ENCODE results near the gene ZNF618. TPM values are rescaled to one million over a fixed set of nuclear protein-coding genes. Genes with fewer than 3 reads are reported as not detected.

ZNF618 gene
- total RNA-seq, 2 experiments from 2014 or later: 0.12 to 0.33 TPM

DNA sequence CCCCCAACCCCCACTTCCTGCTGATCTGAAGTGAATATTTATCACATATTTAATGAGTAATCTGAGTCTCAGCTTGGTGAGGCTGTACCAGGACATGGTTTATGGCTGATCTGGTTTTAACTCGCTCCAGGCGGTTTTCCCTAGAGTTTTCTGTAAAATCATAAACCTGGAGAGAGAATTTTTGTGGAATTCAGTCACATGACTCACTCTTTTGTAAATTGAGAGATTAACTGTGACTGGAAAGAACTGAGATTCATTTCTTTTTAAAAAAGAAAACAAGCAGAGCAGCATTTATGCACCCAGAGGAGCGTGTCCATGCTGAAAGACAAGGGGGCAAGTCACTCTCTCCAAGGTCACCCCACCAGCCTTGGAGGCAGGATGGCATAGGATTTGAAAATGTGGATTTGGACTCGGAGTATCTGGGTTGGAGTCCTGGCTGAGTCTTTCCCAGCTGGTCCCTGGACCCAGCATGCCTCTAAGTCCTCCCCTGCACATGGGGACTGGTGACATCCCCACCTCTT, 81.8 kb downstream of the ZNF618 start:
- Mint-ChIP-seq H3K36me3 (no peaks in the 10 kb centered on the region), H3K4me3 (no peak overlapping the region), H3K27ac (no peak overlapping the region), H3K4me1 (ENCODE audit: low read depth) (no peaks in the 10 kb centered on the region), H3K9me3 (no peaks in the 10 kb centered on the region), H3K27me3 (no peaks in the 10 kb centered on the region)
- intact Hi-C loops (cut with micrococcal nuclease): no loop called here
- DNase-seq: no peak
- POLR2A ChIA-PET: no interaction called here
- CTCF ChIA-PET: no interaction called here

- DNase-seq: no peak
- Mint-ChIP-seq H3K4me3 (no peak overlapping the region), H3K36me3 (no peaks in the 10 kb centered on the region), H3K4me1 (ENCODE audit: low read depth) (no peaks in the 10 kb centered on the region), H3K9me3 (no peaks in the 10 kb centered on the region), H3K27ac (no peak overlapping the region), H3K27me3 (no peaks in the 10 kb centered on the region)
- intact Hi-C loops (cut with micrococcal nuclease): no loop called here
- CTCF ChIA-PET: no interaction called here
- POLR2A ChIA-PET: no interaction called here
These were observed 82.4 kb downstream of the ZNF618 start for GRCh38 chr9:113958556-113958955.

DNA sequence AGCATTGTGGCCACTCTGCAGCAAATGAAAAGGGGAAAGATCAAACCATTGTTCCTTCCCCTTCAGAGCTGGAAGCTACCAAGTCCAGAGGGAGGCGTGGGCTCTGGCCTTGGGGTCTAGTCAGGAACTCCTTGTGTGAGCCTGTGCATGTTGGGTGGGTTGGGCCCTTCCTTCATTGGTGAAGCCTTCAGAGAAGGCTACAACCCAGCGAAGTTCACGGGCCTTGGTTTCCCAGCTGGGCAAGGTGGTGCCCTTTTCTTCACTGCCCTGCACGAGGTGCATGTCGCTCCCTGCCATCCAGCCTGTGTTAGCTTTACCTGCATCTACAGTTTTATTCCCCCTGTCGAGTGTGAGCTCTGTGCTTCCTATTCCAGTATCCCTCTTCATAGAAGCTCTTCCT, 84.7 kb downstream of the ZNF618 start:
- Mint-ChIP-seq H3K9me3 (no peaks in the 10 kb centered on the region), H3K27me3 (no peaks in the 10 kb centered on the region), H3K4me3 (no peak overlapping the region), H3K27ac (no peak overlapping the region), H3K4me1 (ENCODE audit: low read depth) (no peaks in the 10 kb centered on the region), H3K36me3 (no peaks in the 10 kb centered on the region)
- ChIA-PET POLR2A (no interaction called here), CTCF (interaction anchor here (1.5 kb wide), 1 partner anchor 107 kb away, joined by 3 read pairs; no protein-coding TSS in a partner anchor)
- intact Hi-C loops (cut with micrococcal nuclease): no loop called here
- no peak for DNase-seq

DNA sequence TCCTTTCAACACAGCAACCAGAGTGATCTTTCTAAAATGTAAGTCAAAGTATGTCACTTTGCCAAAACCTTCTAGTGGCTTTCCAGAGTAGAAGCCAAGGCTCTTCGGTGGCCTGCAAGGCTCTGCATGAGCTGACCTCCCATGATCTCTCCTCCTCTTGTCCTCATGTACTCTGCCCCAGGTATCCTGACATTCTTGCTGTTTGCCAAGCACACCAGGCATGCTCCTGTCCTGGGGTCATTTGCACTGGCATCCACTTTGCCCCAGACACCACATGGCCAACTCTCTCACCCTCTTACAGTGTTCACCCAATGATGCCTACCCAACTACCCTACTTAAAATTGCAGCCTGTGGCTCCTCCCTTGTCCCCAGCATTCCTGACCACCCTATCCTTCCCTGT, 86.3 kb downstream of the ZNF618 start:
- Mint-ChIP-seq H3K4me1 (ENCODE audit: low read depth) (no peaks in the 10 kb centered on the region), H3K27ac (no peak overlapping the region), H3K4me3 (no peak overlapping the region), H3K9me3 (no peaks in the 10 kb centered on the region), H3K27me3 (no peaks in the 10 kb centered on the region), H3K36me3 (no peaks in the 10 kb centered on the region)
- intact Hi-C loops (cut with micrococcal nuclease): loop anchor here (2.0 kb wide), 1 partner anchor 224 kb away; no protein-coding TSS in a partner anchor
- DNase-seq: no peak
- CTCF ChIA-PET: interaction anchor here (0.6 to 2.2 kb wide), 7 partner anchors 11 to 243 kb away, joined by 3 to 15 read pairs (median 3); no protein-coding TSS in a partner anchor
- POLR2A ChIA-PET: no interaction called here

DNA sequence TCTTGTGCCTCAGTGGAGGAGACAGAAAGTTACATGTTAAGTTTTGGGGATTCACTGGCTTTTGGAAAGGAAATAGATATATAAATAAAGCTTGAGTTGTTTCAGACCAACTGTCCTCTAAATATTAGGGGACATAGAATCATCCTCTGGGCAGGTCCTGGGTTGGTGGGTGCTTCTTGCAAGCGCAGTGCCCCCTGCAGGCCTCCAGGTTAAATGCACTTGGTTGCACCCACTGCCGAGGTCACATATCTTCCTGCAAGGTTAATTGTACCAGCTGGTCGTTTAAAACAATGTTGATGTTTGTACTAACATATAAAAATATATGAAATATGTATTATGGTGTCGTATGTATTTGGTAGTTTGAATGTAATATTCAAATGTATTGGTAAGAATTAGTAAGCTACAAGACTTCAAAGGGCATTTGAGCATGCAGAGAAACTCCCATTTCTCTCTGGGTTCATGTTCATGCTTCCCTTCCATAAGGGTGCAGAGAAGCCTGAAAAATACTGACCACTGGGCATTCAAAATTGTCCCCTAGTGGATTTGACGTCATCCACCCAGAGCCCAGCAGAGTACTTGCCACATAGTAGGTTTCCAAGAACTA, 87.0 kb downstream of the ZNF618 start:
- peak; percentile 60 for DNase-seq
- Mint-ChIP-seq H3K4me3 (no peak overlapping the region), H3K27ac (no peak overlapping the region), H3K9me3 (no peaks in the 10 kb centered on the region), H3K4me1 (ENCODE audit: low read depth) (no peaks in the 10 kb centered on the region), H3K27me3 (no peaks in the 10 kb centered on the region), H3K36me3 (no peaks in the 10 kb centered on the region)
- intact Hi-C loops (cut with micrococcal nuclease): loop anchor here (1.0 to 2.0 kb wide), 2 partner anchors 156 to 224 kb away; no protein-coding TSS in a partner anchor
- CTCF ChIA-PET: interaction anchor here (0.6 to 2.2 kb wide), 10 partner anchors 10 to 244 kb away, joined by 3 to 15 read pairs (median 3); no protein-coding TSS in a partner anchor
- POLR2A ChIA-PET: no interaction called here

GRCh38 chr9:113963696-113964494, 87.8 kb downstream of the ZNF618 start:
- no peak for DNase-seq
- Mint-ChIP-seq H3K9me3 (no peaks in the 10 kb centered on the region), H3K27me3 (no peaks in the 10 kb centered on the region), H3K4me3 (no peak overlapping the region), H3K27ac (no peak overlapping the region), H3K4me1 (ENCODE audit: low read depth) (no peaks in the 10 kb centered on the region), H3K36me3 (no peaks in the 10 kb centered on the region)
- CTCF ChIA-PET: interaction anchor here (0.6 to 2.2 kb wide), 9 partner anchors 9 to 271 kb away, joined by 3 to 15 read pairs (median 4); no protein-coding TSS in a partner anchor
- POLR2A ChIA-PET: no interaction called here
- intact Hi-C loops (cut with micrococcal nuclease): loop anchor here (1.0 to 2.0 kb wide), 2 partner anchors 157 to 225 kb away; no protein-coding TSS in a partner anchor

GRCh38 chr9:113964495-113965170, 88.5 kb downstream of the ZNF618 start:
- CTCF ChIA-PET: interaction anchor here (0.6 to 2.1 kb wide), 3 partner anchors 143 to 270 kb away, joined by 3 to 15 read pairs (median 4); no protein-coding TSS in a partner anchor
- no peak for DNase-seq
- intact Hi-C loops (cut with micrococcal nuclease): no loop called here
- Mint-ChIP-seq H3K9me3 (no peaks in the 10 kb centered on the region), H3K27me3 (no peaks in the 10 kb centered on the region), H3K4me3 (no peak overlapping the region), H3K36me3 (no peaks in the 10 kb centered on the region), H3K4me1 (ENCODE audit: low read depth) (no peaks in the 10 kb centered on the region), H3K27ac (no peak overlapping the region)
- POLR2A ChIA-PET: no interaction called here

GRCh38 chr9:113966394-113966793, 90.3 kb downstream of the ZNF618 start:
- H3K27me3 Mint-ChIP-seq: no peaks in the 10 kb centered on the region
- POLR2A ChIA-PET: no interaction called here
- intact Hi-C loops (cut with micrococcal nuclease): no loop called here
- no peaks in the 10 kb centered on the region for H3K4me1 Mint-ChIP-seq (ENCODE audit: low read depth)
- no peaks in the 10 kb centered on the region for H3K36me3 Mint-ChIP-seq
- CTCF ChIA-PET: interaction anchor here (1.0 to 1.4 kb wide), 2 partner anchors 116 to 141 kb away, joined by 3 read pairs; no protein-coding TSS in a partner anchor
- H3K4me3 Mint-ChIP-seq: no peak overlapping the region
- no peak for DNase-seq
- no peaks in the 10 kb centered on the region for H3K9me3 Mint-ChIP-seq
- H3K27ac Mint-ChIP-seq: no peak overlapping the region

GRCh38 chr9:113967380-113967779, 91.3 kb downstream of the ZNF618 start:
- no peaks in the 10 kb centered on the region for H3K4me1 Mint-ChIP-seq (ENCODE audit: low read depth)
- no peaks in the 10 kb centered on the region for H3K27me3 Mint-ChIP-seq
- H3K4me3 Mint-ChIP-seq: no peak overlapping the region
- intact Hi-C loops (cut with micrococcal nuclease): no loop called here
- H3K27ac Mint-ChIP-seq: no peak overlapping the region
- CTCF ChIA-PET: interaction anchor here (1.0 kb wide), 1 partner anchor 115 kb away, joined by 3 read pairs; no protein-coding TSS in a partner anchor
- no peak for DNase-seq
- no peaks in the 10 kb centered on the region for H3K9me3 Mint-ChIP-seq
- H3K36me3 Mint-ChIP-seq: no peaks in the 10 kb centered on the region
- POLR2A ChIA-PET: no interaction called here

GRCh38 chr9:113969343-113969742, 93.2 kb downstream of the ZNF618 start:
- H3K4me3 Mint-ChIP-seq: no peak overlapping the region
- CTCF ChIA-PET: interaction anchor here (1.2 kb wide), 1 partner anchor 22 kb away, joined by 3 read pairs; no protein-coding TSS in a partner anchor
- intact Hi-C loops (cut with micrococcal nuclease): no loop called here
- DNase-seq: no peak
- POLR2A ChIA-PET: no interaction called here
- H3K9me3 Mint-ChIP-seq: no peaks in the 10 kb centered on the region
- H3K27ac Mint-ChIP-seq: no peak overlapping the region
- no peaks in the 10 kb centered on the region for H3K36me3 Mint-ChIP-seq
- no peaks in the 10 kb centered on the region for H3K4me1 Mint-ChIP-seq (ENCODE audit: low read depth)
- H3K27me3 Mint-ChIP-seq: no peaks in the 10 kb centered on the region

DNA sequence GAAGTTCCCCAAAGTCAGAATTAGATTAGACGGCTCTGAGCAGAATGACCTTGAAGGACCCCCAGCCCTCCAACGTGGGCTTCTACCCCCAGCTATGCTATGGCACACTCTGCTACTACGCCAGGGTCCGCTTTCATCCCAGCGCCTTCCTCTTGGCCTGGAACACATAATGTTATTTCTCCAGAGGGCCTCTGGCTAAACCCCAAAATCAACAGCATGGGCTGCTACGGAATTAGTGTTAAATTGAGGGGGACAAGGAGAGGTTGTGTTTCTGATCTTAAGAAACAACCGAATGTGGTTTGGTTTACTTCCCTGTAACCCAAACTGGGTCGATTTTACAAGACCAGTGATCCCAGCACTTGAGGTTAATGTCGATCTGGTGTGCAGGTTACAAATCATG, 97.1 kb downstream of the ZNF618 start:
- Mint-ChIP-seq H3K9me3 (no peaks in the 10 kb centered on the region), H3K27me3 (no peaks in the 10 kb centered on the region), H3K4me1 (ENCODE audit: low read depth) (no peaks in the 10 kb centered on the region), H3K27ac (no peak overlapping the region), H3K36me3 (no peaks in the 10 kb centered on the region), H3K4me3 (no peak overlapping the region)
- ChIA-PET CTCF (interaction anchor here (2.5 kb wide), 1 partner anchor 10 kb away, joined by 8 read pairs; no protein-coding TSS in a partner anchor), POLR2A (interaction anchor here (0.6 kb wide), 1 partner anchor 62 kb away, joined by 3 read pairs; no protein-coding TSS in a partner anchor)
- DNase-seq: no peak
- intact Hi-C loops (cut with micrococcal nuclease): no loop called here

DNA sequence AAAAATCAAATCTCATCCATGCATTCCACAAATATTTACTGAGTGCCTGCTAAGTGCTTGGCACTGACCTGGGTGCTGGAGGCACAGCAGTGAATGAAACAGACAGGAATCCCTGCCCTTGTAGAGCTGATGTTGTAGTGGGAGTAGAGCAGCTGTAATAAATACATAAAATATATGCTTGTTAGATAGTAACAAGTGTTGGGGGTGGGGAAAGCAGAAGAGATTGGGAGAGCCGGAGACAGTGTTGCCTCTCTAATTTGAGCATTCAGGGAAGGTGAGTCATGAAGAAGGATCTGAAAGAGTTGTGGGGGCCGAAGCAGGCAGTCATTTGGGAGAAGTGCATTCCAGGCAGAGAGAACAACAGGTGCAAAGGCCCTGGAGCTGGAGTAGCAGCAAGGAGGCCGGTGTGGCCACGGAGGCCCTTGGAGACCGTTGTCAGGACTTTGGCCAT, 97.9 kb downstream of the ZNF618 start:
- POLR2A ChIA-PET: no interaction called here

More for the DNA sequence above, 97.9 kb downstream of the ZNF618 start:
- Mint-ChIP-seq H3K4me3 (no peak overlapping the region), H3K9me3 (no peaks in the 10 kb centered on the region), H3K27me3 (no peaks in the 10 kb centered on the region), H3K36me3 (no peaks in the 10 kb centered on the region), H3K4me1 (ENCODE audit: low read depth) (no peaks in the 10 kb centered on the region), H3K27ac (no peak overlapping the region)
- intact Hi-C loops (cut with micrococcal nuclease): no loop called here
- DNase-seq: no peak
- CTCF ChIA-PET: interaction anchor here (2.5 kb wide), 1 partner anchor 11 kb away, joined by 8 read pairs; no protein-coding TSS in a partner anchor

Data from activated CD4-positive, alpha-beta memory T cell treated with anti-CD3 and anti-CD28 coated beads for 36 hours (primary cell).